ENCODE results near the gene NDUFB6.

- TF ChIP-seq CTCF (IDR thresholded peaks at IDR 0.05; ENCODE audit: low read depth, low read length) (no peak), EZH2phosphoT487 (IDR thresholded peaks at IDR 0.05; ENCODE audit: low read depth) (no peak)
These were observed 54.7 kb downstream of the NDUFB6 start for GRCh38 chr9:32518276-32518675.

Data from OCI-LY3 (cell line).